PC-9 (cell line): ENCODE data around the gene MTA3.

ENCODE experiments used
- EZH2 ChIP-seq: fragments of 200-600 bp; sonication (generic); IDR thresholded peaks from 2 replicates; pipeline ENCODE4 v1.8.0; 2017; ENCODE audit warnings: antibody characterized with exemption, low read depth
- TF ChIP-seq, protein P1 (sequence below): fragments of 200-600 bp; sonication (generic); conservative IDR thresholded peaks from 2 replicates; pipeline ENCODE4 v1.6.1; 2017; ENCODE audit warnings: mixed run types, antibody characterized with exemption, mild to moderate bottlenecking, moderate library complexity

DNA sequence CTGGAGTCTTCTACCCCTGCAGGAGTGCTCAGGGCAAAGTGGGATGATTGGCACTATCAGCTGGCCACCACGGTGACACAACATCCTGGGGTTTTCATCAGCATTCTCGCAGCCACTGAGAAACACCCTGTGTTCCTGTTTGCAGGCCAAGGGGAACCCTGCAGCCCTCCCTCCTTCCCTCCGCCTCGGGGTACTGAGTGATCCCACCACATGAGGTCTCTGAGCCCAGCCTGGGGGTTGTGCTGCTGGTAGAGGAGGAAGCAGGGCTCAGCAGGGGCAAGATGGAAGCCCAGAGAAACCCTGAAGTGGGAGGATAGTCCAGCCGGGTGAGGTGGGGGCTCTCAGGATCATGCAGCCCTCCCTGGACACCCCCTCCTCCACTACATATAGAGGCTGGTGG lies 195.7 kb downstream of the MTA3 start, which contains the start of gene OXER1:
- TF ChIP-seq, protein P1, sequence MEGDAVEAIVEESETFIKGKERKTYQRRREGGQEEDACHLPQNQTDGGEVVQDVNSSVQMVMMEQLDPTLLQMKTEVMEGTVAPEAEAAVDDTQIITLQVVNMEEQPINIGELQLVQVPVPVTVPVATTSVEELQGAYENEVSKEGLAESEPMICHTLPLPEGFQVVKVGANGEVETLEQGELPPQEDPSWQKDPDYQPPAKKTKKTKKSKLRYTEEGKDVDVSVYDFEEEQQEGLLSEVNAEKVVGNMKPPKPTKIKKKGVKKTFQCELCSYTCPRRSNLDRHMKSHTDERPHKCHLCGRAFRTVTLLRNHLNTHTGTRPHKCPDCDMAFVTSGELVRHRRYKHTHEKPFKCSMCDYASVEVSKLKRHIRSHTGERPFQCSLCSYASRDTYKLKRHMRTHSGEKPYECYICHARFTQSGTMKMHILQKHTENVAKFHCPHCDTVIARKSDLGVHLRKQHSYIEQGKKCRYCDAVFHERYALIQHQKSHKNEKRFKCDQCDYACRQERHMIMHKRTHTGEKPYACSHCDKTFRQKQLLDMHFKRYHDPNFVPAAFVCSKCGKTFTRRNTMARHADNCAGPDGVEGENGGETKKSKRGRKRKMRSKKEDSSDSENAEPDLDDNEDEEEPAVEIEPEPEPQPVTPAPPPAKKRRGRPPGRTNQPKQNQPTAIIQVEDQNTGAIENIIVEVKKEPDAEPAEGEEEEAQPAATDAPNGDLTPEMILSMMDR, result no peak
- no peak for TF ChIP-seq EZH2
